ENCODE results near the gene PHLPP1.

- TF ChIP-seq CTCF (IDR thresholded peaks at IDR 0.05 in 8 of 11, conservative IDR thresholded peaks at IDR 0.05 in 3 of 11) (no peak), POLR2AphosphoS5 (IDR thresholded peaks at IDR 0.05) (no peak), POLR2A (IDR thresholded peaks at IDR 0.05) (no peak)
Observed at GRCh38 chr18:62832282-62832681, 116.9 kb downstream of the PHLPP1 start.

Measured in spleen (tissue), 7 donors.